Activated T-cell treated with anti-CD3 and anti-CD28 coated beads for 1 hour (primary cell): ENCODE measurements around the gene HOXB7.

Source experiments
- DNase-seq: peaks from one replicate; pipeline ENCODE4 v3.0.0-alpha.2; 2020; ENCODE audit warnings: low read depth

The HOXB7 gene

DNA sequence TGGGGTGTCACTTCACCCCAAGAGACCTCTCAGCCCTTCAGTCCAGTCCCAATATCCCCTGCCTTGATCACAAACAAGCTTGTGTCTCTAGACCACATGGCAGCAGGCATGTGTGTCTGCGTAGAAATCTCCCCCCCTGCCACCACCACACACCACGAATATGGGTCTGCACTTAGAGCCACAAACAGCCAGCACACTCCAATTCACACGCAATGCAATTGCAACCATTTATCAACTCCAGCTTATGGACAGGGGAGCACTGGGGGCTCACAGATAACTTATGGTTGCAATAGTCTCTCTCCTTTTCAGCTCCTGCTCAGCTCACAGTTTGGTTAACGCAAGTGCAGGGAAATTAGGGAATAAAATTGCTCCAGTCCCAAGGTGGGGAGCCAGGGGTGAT, 12.8 kb upstream of the HOXB7 start:
- DNase-seq: no peak

DNA sequence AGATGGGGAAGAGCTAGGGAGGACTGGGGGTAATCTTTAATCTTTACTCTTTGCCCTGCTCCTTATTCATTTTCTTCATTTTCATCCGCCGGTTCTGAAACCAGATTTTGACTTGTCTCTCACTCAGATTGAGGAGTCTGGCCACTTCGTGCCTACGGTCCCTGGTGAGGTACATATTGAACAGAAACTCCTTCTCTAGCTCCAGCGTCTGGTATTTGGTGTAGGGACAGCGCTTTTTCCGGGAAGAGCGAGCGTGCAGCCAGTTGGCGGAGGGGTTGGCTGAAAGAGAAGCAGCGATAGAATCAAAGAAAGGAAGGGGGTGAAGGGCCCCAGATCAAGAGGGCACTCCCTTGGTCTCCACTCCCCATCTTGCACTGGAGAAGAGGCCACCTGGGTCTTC, 12.0 kb upstream of the HOXB7 start:
- DNase-seq: no peak

DNA sequence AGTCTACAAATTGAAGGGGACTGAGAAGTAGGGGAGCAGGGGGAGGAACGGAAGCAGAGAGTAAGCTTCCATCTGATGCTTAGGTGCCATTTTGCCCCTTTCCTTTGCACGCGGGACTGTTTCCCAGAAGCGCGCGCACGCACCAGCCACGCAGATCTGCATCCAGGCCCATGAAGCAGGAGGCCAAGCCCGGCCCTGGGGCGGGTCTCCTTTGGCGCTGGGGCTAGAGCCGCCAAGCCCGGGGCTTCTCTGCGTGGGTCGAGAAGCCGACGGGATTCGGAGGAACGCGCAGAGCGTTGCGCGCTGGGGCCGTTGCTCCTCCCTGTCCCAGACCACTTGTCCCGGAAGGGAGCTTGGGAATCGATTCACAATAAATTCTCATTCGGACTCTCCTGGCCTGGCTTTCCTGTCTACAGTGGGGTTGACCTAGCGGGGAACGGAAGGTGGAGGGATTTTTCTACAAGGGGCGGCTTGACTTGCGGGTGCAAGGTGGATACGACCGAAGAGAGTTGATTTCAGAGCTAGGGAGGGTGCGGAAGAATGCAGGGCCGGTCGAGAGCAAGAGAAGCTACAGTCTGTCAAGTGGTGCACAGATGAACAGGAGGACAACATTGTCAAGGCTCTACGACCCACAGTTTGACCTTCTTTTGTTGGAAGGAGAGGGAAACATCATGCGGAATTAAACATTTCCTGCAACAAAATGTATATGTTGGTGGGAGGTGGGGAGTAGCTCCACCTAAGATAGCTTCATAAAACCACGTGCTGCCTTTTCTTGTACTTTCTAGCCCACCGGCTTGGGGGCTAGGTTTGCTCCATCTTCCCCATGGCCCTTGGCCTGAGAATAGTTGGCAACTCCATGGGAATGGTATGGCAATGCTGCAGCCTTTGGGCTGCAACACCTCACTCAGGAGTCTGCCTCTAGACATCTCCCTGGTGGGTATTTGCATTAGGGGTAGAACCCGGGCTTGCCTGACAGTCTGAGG, 10.9 kb upstream of the HOXB7 start:
- DNase-seq: no peak

DNA sequence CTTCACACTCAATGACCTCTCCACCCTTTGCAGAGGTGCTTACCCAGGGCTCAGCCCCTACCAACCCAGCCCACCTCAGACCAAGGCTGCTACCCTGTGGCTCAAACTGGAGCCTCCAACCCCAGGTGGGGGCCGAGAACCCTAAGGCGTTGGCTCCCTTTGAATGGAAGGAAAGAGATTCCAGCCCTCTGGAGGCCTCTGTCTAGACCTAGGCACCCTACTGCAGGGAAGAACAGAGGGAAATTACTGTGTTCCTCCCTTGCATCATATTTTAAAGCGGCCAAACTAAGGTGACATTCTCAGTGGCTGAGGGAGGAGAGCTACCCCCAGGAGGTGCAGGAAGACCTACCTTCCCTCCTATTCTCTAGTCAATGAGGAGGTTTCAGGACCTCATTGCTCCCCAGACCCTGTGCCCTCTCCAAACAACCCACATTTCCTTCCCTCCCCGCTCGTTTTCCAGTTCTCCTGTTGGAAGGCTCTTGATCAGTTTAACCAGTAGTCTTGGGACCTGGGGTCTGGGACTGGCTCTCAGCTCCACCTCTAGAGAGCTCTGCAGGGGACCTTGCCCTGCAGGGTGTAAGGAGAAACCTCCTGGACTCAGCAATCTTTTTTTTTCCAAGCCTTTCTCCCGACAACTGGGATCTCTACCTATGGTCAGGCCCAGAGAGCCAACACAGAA, 9.8 kb upstream of the HOXB7 start:
- DNase-seq: no peak

DNA sequence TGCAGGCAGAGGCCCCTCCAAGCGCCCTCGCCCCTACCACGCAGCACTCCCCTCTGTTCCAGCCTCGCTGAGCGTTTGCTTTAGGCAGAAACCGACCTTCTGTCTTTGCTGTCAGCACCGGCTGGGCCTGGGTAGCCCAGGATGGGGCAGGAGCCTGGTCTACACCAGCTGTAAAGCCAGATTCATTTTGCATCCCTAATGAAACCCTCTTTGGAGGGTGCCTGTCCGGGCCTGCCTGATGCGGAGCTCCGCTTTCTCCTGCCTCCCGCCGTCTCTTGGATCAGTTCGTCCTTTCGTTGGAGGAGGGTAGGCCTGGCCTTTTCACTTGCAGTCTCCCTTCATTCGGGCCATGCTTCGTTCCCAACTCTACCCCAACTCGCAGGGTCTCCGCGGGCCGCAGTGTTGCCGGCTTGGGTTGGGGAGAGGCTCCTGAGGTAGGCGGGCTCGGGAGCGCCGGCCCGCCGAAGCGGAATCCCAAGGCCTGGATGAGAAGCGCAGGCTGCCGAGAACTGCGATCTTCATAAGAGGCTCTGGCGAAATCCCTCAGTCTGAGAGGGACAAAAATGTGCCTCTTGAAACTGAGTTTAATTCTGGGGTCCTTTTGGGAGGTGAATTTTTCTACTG, 9.1 kb upstream of the HOXB7 start:
- no peak for DNase-seq

DNA sequence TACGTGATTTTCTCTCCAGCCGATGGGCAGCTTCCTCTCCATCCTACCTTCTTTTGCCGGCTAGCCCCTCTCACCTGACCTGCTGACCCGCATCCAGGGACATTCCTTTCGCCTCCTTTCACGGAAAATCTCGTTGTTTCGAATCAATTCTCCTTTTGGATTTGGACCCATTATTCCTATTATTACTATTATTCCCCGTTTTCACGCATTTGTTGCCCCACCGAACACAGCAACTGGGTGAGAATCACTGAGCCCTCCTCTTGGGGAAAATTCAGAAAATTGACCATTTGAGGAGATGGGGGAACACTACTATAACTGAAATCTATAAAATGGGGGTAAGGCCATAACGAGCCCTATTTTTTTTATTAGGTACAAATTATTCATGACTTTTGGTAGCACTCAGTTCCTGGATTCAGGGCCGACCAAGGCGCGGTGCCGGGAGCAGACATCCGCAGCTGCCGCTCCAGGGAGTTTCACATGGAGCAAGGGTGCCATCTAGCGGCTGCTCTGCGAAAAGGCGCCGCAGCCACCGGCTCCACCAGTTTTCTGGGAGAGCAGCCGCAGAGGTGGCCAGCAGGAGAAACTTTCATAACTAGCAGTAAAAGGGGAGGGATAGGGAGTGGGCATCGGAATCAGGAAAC, 7.6 kb upstream of the HOXB7 start:
- DNase-seq: peak; percentile 82

DNA sequence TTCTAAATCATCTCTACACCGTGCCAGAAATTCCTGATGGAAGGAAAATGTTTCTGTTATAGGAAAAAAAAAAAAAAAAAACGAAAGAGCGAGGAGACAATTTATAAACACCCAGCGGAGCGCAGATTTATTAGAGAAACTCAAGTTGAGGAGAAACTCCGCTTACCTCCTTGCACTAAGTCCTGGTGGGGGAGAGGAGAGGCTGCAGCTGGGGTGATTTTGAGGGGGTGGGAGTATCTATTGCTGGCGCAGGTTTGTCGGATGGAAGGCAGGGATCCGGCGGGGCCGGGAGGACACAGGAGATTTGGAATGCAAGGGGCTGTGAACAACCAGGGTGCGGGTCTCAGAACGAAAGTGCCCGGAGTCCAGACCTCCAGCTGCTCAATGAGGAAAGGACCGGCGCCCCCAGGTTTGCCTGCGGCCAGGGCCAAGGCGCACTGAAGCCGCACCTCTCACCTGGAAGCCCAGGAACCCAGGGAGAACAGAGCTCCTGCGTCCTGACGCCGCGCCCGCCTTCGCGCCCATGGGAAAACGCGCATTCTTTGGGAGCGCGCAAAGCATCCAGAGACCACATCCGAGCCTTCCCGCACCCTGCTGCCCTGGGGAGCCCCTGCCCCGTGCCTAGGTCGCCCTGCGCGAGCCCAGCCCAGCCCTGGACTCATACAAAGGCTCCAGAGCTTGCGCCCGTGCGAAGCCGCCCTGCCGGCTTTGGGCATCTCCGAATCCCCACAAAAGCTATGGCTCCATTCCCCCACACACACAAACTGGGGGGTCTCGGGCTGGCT, 6.8 kb upstream of the HOXB7 start:
- no peak for DNase-seq

DNA sequence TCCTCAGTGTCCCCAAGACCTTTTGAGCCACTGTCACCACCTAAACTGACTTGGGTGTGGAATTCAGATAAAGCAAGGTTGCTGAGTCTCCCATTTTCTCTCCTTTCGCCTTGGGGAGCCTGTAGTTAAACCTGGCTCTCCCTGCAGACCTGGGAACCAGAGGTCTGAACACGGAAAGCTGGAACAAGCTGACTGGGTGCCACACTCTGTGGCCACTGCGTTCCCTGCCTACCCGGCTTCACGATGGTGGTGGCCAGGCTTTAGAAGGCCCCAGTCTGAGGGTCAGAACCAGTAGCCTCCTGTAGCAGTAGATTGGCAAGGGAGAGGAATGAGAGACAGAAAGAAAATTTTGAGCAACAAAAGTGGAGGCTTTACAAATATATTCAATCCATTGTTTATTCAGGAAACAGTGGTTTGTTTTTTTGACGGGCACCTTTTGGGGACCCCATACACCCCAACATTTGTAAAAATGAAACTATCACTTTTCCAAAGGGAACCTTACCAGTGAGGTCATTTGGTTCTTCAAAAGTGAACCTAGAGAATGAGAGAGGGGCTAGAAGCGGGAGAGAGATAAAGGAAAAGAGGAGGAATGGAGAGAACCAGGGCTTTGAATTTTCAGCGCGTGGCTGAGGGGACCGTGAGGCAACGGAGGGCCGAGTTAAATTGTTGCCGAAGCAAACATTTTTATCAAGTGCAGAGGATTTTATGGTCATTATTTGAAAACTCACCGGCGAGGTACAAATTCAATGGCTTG, 6.1 kb upstream of the HOXB7 start:
- no peak for DNase-seq

DNA sequence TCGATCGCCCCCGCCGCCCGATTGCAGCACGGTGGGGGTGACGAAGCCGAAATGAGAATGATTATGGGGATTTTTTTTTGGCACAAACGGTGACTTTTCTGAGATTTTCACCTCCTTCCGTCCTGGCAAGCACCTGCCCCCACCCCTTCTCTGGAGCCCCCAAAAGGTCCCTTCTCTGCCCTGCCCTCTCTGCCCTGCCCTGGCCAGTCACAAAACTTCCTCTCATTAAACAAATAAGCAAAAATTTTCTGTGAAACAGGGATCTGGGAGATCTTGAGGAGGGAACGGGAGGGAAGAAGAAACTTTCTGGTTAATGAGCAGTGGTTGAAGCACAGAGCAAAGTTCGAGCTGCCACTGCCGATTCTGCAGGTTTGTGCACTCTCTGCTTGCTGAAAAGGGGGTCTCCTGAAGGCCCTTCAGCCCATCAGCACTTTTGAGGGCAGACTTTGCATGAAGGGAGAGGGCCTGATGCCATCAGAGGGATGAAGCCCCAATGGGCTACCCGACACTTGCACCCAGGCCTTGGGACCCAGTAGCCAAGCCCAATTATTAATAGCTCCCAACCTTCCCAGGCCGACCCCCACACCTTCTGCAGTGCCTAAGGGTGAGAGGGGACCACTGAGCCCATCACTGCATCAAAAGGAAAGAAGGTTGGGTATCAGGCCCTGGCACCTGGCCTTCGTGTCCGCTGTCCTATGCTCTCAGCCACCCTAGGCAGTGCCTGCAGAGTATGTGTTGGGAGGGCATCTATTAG, 5.3 kb upstream of the HOXB7 start:
- DNase-seq: no peak

DNA sequence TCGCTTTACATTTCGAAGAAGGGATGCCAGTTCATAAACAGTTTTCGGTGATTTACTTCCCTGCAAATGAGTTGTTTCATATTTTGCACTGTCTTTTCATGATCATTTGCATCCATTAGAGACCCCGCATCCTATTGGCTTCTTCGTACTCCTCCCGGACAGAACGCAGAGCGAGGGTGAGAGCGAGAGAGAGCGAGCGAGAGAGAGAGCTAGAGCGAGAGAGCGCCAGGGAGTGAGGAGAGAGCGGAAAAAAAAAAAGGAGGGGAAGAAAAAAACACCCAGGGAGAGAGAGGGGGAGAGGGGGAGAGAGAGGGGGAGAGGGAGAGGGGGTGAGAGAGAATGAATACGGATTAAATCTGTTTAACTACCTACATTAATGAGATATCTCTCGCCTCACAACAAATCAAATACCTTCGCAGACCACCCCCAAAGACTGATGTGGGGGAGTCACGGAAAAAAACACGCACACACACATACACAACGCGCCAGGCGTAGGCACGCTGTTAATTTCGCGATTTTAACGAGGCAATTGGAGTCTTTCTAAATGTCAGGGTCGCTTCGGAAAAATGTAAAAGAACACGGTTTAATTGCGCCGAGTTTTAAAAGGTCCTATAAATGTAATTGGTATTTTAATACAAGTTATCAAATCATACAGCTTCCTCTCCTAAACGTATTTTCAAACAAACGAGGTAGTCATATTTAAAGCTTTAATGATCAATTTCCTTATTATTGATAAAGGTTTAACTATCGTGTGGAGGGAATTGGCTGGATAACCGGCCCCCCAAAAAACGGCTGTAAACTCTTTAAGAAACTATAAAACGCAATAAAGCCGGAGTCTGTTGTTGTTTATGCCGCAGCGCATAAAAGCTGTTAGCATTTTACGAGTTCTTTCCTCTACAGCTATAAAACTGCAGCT, 4.5 kb upstream of the HOXB7 start, which contains the start of gene HOXB8:
Gene HOXB8 (minus strand): TSS at position 246 of the 916 bp plus-strand sequence. CDS start 588 bp downstream, outside the sequence.
- no peak for DNase-seq

DNA sequence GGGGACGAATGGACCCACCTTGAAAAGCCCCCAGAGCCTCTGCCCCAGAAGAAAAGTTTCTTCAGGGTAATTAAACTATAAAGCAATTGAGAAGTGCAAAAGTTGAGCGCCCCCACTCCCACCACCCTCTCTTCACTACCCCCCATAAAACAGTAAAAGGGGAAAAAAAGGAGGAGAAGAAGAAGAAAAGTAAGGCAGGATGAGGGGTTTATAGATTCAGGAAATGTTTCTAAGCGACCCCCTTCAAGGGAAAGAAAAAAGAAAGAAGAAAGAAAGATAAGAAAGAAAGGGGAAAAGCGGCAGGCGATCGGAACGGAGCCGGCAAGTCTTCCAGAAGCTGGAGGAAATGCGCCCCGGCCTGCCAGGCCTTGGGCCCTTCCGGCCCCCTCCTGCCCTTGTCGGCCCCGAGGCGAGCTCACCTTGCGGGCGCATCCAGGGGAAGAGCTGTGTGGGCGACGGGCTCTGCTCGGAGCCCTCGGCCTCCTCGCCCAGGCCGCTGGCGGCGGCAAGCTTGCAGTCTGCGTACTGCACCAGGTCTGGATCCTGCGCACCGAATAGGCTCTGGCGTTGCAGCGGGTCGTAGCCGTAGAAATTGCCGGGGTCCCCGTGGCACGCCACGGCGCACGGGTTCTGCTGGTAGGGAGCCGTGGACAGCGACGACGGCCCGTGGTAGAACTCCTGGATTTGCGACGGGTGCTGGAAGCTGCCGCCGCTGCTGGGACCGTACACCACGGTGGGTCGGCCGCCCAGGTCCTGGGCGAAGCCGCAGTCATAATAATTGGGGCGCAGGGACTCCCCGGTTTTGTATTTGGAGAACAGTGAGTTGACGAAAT, 3.3 kb upstream of the HOXB7 start:
- DNase-seq: no peak

DNA sequence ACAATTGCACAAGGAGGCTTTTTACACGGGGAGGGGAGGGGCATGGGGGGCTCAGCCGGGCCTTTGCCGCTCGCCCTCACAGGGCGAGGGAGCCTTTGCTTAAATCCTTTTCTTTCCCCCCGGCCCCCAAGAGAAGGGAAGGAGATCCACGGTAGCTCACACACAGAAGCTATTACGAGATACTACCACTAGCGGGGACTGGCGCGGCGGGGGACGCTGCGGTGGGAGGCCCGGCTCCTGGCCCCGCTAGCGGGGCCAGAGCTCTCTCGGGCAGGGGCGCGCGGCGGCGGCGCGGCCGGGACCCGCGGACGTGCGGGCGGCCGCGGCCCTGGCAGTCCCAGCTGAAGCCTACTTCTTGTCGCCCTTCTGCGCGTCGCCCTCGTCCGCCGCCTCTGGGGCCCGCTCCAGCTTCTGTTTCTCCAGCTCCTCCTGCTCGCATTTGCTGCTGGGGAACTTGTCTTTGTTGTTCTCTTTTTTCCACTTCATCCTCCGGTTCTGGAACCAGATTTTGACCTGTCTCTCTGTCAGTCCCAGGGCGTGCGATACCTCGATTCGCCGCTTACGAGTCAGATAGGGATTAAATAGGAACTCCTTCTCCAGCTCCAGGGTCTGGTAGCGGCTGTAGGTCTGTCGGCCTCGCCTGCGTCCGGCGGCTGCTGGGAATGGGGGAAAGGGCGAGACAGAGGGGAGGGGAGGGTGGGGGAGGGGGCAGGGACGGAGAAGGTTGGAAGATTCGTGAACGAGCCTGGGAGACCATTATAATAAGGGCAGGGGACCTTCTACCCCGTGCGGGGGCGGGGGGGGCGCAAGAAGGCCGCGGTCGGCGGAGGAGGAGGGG, 2.3 kb upstream of the HOXB7 start:
- DNase-seq: peak; percentile 32

DNA sequence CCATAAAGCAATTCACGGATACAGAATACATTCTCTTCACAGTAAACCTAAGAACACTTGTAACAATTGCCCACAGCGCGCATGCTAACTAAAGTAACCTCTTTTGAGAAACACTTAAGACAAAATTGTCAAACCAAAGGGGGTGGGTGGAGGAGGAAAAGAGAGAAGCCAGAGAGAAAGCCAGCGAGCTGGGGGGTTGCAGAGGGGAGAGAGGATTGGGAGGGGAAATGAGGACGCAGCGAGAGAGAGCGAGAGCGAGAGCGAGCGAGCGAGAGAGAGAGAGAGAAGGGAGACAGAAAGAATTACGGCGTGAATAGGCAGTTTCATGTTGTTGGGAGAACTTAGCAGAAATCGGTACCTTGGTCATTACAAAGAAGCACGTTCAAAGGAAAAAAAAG, 1.6 kb upstream of the HOXB7 start:
- no peak for DNase-seq

DNA sequence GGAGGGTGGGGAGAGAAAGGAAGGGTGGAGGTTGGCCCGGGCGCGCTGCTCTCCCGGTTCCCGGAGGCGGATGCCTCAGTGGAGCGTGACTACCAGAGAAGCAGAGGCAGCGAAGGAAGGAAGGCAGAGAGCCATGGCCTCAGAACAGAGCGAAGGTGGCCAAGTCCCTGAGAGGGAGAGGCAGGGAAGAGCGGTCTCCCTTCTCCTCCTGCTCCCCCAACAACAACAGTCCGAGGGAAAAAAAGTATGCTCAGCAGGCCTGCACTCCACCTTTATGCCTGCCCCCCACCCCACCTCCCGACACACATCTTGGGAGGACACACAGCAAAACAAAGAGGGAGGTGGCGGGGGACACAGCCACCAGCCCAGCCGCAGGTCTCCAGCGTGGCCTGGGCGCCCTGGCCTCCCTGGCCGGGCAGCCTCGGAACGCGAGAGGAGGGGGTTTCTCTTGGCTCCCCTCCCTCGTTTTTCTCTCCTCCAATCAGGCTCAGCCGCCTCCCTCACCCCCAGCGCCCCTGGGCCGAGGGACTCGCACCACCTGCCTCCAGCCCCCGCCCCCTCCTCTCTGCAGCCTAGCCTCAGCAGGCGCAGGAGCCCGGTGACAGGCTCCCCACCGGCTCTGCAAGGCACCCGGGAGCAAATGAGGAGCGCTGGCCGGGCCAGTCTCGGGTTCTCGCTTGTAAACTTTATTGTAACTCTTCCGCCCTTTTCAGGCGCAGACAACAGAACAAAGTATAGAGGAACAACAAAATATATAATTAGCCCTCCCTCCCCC, 1.1 kb upstream of the HOXB7 start:
- DNase-seq: no peak

DNA sequence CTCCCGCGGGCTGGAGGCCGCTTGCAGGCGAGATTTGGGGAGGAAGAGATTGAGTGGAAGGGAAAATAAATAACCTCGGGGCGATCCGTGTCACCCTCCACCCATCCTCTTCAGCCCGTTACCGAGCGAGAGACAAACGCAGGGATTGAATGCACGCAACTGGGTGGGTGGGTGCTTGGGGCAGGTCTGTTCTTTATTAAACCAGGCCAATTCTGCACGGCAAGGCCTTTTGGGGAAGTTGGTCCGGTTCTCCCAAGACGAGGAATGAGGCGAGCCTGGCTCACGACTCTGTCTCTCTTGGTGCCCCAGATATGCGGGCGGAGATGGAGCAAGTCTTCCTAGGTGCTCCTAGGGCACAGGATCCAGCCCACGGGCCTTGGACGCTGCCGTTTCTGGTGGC, 396 bp upstream of the HOXB7 start:
- DNase-seq: no peak

DNA sequence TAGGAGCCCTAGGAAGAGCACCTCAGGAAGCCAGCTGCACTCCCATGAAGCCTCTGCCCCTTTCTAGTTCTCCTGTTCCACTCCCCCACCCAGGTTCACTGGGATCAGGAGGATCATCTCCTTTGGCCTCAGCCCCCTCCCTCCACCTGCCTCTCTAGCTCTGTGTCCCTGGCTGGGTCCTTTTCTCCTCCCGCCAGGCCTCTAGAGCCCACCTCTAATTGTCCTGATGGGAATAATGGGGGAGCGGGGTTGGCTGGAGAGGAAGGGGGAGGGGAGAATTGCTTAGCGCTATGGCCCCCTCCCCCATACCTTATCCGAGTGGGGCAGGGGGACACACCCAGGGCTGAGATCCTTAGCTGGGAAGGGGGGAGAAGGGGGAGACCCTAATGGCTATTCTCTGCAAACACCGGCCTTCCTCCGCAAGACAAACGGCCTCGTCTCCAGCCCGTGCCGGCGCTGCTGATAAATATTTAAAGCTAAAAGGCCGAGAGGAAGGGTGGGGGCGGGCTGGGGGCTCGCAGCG, 997 bp downstream of the HOXB7 start:
- no peak for DNase-seq
